ENCODE data around the gene COL27A1.

The COL27A1 gene

GRCh38 chr9:114275246-114276004 lies 120.1 kb downstream of the COL27A1 start:
- DNase-seq: no peak

GRCh38 chr9:114276908-114277821 lies 121.8 kb downstream of the COL27A1 start:
- DNase-seq: no peak

- DNase-seq: no peak
These were observed 123.0 kb downstream of the COL27A1 start for GRCh38 chr9:114278356-114278755.

DNA sequence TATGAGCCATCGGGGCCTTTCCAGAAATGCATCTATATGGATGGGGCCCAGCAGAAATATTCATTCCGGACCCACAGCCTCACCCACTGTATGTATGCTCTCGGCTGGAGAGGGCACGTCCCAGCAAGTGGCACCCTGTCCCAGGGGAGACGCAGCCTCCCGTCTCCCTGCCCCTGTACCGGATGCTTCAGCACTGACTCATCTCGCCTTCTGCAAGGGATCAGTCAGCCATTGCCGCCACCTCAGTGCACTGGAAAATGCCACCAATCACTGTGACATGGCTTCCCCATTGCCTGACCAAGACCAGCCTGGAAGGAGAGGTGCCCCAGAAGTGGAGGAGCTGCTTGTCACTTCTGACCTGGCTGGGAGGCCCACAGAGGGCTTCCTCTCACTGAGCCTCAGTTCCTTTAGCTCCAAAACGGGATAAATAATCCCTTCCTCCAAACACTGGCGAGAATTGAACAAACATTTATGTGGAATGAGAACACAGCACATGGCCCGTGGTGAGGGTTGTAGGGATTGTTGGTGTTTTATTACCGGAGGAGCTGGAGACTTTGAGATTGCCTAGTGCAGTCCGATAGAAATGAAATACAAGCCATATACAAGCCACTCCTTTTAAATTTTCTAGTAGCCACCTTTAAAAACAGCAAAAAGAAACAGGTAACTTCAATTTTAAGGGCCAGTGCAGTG lies 123.7 kb downstream of the COL27A1 start:
- no peak for DNase-seq

- DNase-seq: no peak
These were observed 124.4 kb downstream of the COL27A1 start for GRCh38 chr9:114279693-114280092.

DNA sequence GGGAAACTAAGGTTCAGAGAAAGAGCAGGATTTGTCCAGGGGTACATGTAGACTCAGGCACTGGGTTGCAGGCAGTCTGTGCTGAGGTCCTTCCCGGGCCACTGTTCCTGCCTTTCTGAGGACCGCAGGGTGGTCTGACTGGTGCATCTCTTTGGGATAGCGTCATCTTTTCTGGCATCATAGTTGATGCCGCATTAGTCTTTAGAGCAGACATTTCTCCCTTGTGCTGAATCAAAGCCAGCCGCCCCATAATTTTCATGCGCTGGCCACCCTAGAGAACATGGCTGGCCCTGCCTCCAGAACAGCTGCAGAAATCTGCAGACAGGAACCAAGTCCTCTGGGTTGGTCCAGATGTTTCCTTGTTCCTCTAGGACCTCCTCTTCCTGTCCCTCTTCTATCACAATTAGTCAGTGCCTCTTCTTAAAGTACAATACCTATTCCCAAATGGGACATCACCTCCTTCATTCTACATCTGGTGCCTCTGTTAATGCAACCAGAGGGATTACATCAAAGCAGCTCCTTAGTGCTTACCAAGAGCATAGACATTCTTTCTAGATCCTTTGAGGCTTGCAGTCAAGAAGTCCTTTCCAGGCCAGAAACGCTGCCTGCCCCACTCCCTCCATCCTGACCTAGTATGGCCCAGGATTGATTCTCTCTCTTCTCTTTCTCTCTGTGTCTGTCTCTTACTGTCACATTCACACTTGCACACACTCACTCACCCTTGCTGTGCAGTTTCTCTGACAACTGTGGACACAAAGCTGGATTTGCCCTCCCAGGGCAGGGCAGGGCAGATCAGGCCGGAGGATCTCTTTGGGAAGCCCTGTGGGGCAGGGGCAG lies 125.5 kb downstream of the COL27A1 start:
- DNase-seq: no peak

DNA sequence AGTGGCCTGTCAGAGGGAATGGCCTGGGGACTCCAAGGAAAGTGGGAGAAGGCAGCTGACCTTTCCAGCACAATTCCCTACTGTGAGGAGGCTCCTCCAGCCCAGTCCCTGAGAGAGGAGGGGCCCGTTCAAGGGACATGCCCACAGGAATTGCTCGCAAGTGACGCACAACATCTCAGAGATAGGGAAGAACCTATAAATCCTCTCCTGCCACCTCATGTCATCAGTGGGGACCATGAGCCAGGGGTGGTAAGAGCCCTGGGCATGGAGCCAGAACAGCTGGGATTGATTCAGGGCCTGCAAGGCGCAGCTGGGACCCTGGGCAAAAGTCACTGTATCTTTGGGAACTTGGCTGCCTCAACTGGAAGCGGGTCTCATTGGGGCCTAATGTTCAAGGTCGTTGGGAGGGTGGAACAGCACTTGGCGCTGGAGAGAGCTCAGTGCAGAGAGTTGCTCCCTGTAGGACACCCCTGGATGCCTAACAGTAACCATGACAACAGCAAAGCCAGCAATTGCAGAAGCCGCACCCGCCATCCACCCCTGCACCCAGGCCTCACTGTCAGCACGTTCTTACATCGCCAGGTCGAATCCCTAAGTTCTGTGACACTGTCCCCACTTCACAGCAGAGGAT lies 126.3 kb downstream of the COL27A1 start:
- no peak for DNase-seq

DNA sequence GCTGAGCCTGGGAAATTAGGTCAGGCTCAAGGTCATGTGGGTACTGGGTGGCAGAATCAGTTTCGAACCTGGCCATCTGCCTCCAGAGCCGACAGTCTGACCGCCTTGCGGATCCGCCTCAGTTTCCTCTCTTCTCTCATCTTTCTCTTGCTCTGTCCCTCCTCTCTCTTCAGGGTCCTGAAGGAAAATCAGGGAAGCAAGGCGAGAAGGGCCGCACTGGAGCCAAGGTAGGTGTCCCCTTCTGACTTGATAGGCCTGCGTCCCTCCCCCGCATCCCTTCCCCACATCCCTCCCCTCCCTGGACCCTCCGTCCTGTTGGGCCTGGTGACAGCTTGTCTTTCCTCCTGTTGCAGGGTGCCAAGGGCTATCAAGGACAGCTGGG lies 126.8 kb downstream of the COL27A1 start:
- DNase-seq: no peak

DNA sequence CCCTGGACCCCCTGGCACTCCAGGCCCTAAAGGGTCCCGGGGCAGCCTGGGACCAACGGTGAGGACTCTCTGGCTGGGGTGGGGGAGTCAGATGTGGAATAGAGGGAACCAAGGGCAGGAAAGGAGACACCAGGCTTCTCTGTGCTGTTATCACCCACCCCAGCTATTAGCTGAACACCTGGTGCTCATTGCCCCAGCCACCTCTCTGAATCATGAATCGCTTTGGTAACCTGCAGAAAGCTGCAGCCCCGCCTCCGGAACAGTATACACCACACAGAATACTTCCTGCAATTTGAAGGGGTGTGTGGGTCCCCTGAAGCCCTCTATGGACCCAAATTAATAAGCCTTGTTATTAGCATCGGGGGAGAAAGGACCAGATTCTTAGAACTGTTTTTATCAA lies 127.2 kb downstream of the COL27A1 start:
- DNase-seq: no peak

- DNase-seq: peak; percentile 18 to 37
These were observed 127.6 kb downstream of the COL27A1 start for GRCh38 chr9:114282926-114283325.

- no peak for DNase-seq
These were observed 128.3 kb downstream of the COL27A1 start for GRCh38 chr9:114283551-114284111.

GRCh38 chr9:114284316-114285060 lies 129.2 kb downstream of the COL27A1 start:
- DNase-seq: no peak

- DNase-seq: no peak
These were observed 130.0 kb downstream of the COL27A1 start for GRCh38 chr9:114285166-114285867.

DNA sequence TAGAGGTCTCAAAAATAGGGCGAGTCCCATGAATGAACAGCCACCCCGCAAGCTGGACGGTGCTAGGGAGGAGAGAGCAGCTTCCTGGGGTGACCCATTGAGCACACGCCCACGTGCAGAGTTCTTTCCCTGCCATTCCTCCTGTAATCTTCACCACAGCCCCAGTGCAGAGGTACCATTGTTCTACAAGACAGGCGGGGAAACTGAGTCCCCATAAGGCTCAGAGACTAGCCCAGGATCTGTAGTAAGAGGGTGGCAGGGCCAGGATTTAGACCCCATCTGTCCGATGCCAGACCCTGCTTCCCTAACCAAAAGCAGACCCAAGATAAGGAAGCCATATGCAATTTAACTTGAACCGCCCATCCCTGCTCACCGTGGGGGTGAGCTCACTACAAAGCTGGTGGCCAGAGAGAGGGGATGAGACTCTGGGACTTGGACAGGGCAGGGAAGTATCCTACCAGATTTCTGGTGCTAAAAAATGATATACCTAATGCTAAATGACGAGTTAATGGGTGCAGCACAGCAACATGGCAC lies 130.9 kb downstream of the COL27A1 start:
- DNase-seq: no peak

- no peak for DNase-seq
These were observed 131.8 kb downstream of the COL27A1 start for GRCh38 chr9:114287001-114287762.

GRCh38 chr9:114287763-114288192 lies 132.4 kb downstream of the COL27A1 start:
- no peak for DNase-seq

- no peak for DNase-seq
These were observed 133.1 kb downstream of the COL27A1 start for GRCh38 chr9:114288193-114289091.

DNA sequence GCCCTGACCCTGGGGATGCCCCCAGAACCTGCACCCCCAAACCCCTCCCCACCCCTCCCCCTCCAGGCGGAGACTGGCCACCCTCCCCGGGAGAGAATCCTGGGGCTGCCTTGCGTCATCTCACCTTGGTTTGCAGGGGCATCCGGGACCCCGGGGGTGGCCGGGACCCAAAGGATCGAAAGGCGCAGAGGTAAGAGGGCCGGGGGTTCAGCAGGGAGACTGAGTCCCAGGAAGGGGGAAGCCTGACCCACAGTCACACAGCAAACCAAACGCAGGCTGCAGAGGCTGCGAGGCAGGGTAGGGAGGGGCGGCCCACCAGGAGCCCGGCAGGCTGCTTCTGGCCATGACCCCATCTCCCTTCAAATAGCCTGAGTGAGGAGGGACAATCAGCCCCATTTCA lies 133.8 kb downstream of the COL27A1 start:
- no peak for DNase-seq

All from activated CD4-positive, alpha-beta T cell treated with anti-CD3 and anti-CD28 coated beads, Interleukin-2, amount 50 U/mL, for 48 hours (primary cell).